HUDEP-2 (cell line): Measurements from ENCODE around the gene CLMP.

Source experiments
- DNase-seq, 76 experiments: peaks; one replicate each; lab custom pipeline; 2025; ENCODE audit not compliant: unreplicated experiment in 76 of 76; lab: John Stamatoyannopoulos, UW

Gene CLMP

GRCh38 chr11:123061403-123062157, 133.5 kb downstream of the CLMP start, which contains the start of gene HSPA8:
HSPA8 (minus strand) TSS chr11:123062136; CDS start chr11:123061324, 812 bp downstream.
- DNase-seq, result peak in 69 of 76 experiments; percentile 8 to 75 (median 58)

- DNase-seq, result peak in 2 of 76 experiments; percentile 23 to 29
Observed at GRCh38 chr11:123060277-123061000, 134.6 kb downstream of the CLMP start.

GRCh38 chr11:123059041-123059920, 135.8 kb downstream of the CLMP start:
- peak in 2 of 76 experiments; percentile 13 to 14 for DNase-seq

- no peak for DNase-seq
Observed at GRCh38 chr11:123057661-123058305, 137.3 kb downstream of the CLMP start.

GRCh38 chr11:123056835-123057491, 138.1 kb downstream of the CLMP start:
- peak in 5 of 76 experiments; percentile 13 to 41 (median 32) for DNase-seq

- peak in 8 of 76 experiments; percentile 7 to 48 (median 30) for DNase-seq
Observed at GRCh38 chr11:123055191-123055901, 139.7 kb downstream of the CLMP start.

- peak in 33 of 76 experiments; percentile 10 to 74 (median 53) for DNase-seq
Observed at GRCh38 chr11:123054301-123055065, 140.6 kb downstream of the CLMP start.

- DNase-seq, result peak in 1 of 76 experiments; percentile 14
Observed at GRCh38 chr11:123052901-123053721, 141.9 kb downstream of the CLMP start.

GRCh38 chr11:123051634-123052033, 143.4 kb downstream of the CLMP start:
- no peak for DNase-seq

- no peak for DNase-seq
Observed at GRCh38 chr11:123051146-123051545, 143.9 kb downstream of the CLMP start.

- DNase-seq, result no peak
Observed at GRCh38 chr11:123047947-123048293, 147.1 kb downstream of the CLMP start.

GRCh38 chr11:123047266-123047946, 147.6 kb downstream of the CLMP start:
- DNase-seq, result no peak

- no peak for DNase-seq
Observed at GRCh38 chr11:123046473-123047259, 148.4 kb downstream of the CLMP start.

- DNase-seq, result no peak
Observed at GRCh38 chr11:123045101-123045500, 149.9 kb downstream of the CLMP start.

GRCh38 chr11:123041185-123041584, 153.9 kb downstream of the CLMP start:
- DNase-seq, result no peak

GRCh38 chr11:123040111-123040432, 155.0 kb downstream of the CLMP start:
- DNase-seq, result no peak
